ENCODE measurements around the gene TAF6L.

TAF6L gene

DNA sequence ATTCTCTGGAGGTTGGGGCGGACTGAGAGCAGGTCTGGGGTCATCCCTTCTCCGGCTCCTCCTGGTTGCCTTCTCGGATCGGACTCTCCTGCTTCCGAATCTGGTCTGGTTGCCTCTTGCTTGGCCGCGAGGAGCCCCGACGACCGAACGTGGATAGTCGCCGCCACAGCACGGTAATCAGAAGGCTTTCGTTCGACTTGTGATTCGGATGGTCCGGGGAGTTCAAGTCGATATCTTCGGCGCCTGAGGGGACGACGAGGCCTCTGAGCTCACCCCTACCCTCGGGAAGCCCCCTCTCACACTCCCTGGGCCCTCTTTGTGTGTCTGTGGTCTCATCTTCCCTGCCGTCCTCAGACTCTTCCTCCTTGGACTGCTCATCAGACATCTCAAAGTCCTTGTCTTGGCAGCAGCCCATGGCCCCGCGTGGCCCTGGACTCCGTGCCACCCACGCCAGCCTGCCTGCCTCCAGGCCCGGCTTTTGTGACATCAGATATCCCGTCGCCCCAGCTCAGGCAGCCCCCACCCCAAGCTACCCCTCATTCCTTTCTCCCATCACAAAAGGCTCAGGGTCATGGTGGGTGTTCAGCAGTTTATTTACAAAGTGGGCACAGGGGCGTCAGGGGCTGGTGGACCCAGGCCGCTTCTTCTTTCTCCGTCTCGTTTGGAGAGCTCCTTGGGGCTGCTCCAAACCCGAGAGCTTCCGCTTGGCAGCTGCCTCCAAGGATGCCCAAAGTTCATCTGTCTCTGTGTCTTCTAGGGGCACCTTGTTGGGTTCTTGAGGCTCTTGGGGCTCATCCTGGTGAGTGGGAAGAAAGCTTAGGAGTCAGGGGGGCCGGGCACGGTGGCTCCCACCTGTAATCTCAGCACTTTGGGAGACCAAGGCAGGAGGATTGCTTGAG lies 61.4 kb downstream of the TAF6L start, which contains the start of gene TEX54:
TEX54 (minus strand) TSS at position 506 of the 899 bp plus-strand sequence.
- no peak for DNase-seq
- TF ChIP-seq CTCF (IDR thresholded peaks at IDR 0.05) = no peak
- H3K4me1 Mint-ChIP-seq = peaks cover 36% of the 10 kb centered on the region
- H3K27ac Mint-ChIP-seq = peak within 1 kb of the TSS; percentile 100
- peaks cover 5% of the 10 kb centered on the region for H3K27me3 Mint-ChIP-seq (ENCODE audit: low read depth, poor library complexity)
- H3K36me3 Mint-ChIP-seq (ENCODE audit: low read depth) = peaks cover 32% of the 10 kb centered on the region
- H3K4me3 Mint-ChIP-seq = peak within 1 kb of the TSS; percentile 95
- H3K9me3 Mint-ChIP-seq = no peaks in the 10 kb centered on the region

GRCh38 chr11:62835336-62835735 lies 64.1 kb downstream of the TAF6L start:
- Mint-ChIP-seq H3K9me3 (no peaks in the 10 kb centered on the region), H3K4me3 (no peak overlapping the region), H3K27ac (peak overlapping the region; percentile 61), H3K27me3 (ENCODE audit: low read depth, poor library complexity) (peaks cover 5% of the 10 kb centered on the region), H3K4me1 (peaks cover 47% of the 10 kb centered on the region), H3K36me3 (ENCODE audit: low read depth) (peaks cover 30% of the 10 kb centered on the region)
- TF ChIP-seq CTCF (IDR thresholded peaks at IDR 0.05) = no peak
- DNase-seq = no peak
